ENCODE measurements around the gene PTPRJ.
"Not testable (repeated sequence)": the region's sequence is repeated elsewhere in the genome, so short reads cannot be mapped to it uniquely, and the experiment has no call there.

PTPRJ gene

DNA sequence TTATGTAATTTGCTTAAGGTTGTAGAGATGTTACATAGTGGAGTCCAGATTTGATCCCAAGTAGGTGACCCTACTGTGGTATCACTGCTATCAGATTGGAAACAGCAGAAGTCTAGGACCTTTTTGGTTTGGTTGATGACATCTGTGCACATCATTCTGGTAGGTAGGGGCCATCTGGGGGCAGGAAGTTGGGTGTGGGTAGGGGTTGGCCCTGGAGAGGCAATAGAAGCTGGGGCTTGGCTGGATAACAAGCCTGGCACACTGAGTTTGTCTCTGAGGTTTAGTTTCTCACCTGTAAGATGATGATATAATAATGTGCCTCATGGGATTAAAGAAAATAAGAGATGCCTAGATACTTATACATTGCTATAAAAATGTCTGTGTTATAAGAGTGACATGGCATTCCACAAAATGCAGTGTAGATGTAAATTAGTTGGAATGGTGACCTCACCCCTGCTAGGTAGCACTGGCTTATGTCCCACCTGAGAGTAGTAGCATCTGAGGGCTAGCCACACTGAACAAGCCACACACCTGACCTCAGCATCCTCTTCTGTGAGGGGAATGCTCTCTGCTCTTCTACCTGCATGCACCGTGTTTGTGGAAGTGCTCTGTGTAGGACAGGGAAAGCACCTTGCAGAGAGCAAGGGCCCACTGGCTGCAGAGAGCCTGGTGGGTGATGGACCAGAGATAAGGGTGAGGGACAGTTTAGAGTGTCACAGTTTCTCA lies 36.9 kb downstream of the PTPRJ start:
- no peak for DNase-seq

DNA sequence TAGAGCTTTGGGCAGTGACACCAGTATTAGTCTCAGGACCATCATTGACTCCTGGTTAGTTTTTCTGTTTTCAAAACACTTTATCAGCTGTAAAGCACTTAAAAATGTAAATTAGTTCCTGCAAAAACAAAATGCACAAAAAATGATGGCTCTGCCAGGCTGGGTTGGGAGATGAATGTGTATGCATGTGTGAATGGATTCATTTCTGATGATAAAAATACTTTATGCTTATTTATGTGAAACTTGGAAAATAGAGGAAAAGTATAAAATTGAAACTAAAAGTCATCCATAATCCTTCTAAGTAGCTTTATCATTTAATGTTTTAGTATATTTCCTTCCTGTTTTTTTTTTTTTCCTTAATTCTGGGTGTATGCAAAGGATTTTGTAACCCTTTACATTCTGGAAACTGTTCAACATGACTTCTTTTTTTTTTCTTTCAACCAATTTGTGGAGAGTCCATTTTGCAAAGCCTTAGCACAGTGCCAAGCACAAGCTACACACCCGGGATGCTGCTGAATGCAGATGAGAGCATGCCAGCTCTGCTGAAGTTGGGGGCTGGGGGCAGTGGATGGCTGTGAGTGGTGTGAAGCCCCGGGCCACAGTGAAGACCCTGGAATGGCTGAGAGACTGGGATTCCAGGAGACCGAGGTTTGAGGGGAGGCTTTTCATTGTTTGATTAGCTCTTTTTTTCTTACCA lies 37.6 kb downstream of the PTPRJ start:
- DNase-seq: no peak

DNA sequence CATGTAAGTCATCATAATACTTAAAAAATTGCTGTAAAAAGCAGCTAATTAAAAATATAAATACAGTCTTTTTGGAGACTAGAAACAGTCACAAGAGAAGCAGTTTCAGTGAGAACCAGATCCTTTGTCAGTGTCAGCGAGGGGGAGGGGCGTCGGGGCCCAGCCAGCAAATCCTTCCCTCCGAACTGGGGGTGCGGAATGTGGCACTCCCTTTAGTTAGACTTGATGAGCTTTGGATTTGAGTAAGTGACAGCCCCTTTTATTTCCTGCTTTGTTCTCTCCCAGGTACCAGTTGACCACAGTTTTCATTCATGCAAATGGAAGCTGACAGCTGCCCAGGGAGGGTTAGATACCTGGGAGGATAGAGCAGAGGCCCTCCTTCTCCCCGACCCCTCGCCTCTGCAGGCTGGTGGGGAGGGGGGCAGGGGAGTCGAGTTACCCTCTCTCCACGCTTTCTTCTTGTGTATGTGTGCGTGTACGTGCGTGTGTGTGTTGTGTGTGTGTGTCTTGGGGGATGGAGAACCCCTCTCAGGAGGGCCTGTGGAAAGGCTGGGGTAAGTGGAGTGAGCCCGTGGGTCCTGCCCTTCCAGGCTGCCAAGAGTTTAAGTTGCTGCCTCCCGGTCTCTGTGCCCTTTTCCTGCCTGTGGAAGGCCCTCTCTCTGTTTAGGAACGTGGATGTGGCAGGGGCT lies 38.3 kb downstream of the PTPRJ start:
- peak in 9 of 56 donors; percentile 10 to 59 (median 23) for DNase-seq

DNA sequence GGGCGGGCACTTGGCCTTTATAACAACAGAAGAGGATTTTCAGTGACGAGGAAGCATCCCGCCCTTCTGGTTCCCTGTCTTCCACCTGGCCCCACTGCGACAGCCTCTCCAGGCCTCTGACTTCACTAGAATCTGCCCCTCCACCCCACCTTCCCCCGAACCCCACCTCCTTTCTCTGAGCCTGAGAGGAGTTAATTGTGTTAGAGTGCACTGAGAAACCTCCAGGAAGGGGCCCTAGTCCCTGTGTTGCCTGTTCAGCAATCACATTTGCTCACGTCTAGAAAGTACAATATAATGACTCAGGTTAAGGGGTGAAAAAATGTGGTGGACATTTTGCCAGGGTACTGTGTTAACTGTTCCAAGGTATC lies 38.8 kb downstream of the PTPRJ start:
- no peak for DNase-seq

DNA sequence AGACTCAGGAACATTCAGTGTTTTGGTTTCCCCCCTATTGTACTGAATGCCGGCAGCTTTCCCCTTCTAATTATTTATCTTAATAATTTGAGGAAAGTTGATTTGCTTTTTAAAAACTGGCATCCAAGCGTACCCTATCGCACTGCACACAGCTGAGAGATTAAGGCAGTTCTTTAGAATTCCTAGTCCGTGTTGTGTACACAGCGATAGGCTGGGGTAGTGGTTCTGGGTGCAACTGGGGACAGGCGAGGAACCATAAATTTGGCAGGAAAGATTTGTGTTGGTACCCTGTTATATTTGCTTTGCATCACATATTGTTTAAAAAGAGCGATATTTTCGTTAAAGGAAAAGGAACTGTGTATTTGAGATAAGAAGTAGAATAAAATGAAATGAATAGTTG lies 39.2 kb downstream of the PTPRJ start:
- DNase-seq: no peak

DNA sequence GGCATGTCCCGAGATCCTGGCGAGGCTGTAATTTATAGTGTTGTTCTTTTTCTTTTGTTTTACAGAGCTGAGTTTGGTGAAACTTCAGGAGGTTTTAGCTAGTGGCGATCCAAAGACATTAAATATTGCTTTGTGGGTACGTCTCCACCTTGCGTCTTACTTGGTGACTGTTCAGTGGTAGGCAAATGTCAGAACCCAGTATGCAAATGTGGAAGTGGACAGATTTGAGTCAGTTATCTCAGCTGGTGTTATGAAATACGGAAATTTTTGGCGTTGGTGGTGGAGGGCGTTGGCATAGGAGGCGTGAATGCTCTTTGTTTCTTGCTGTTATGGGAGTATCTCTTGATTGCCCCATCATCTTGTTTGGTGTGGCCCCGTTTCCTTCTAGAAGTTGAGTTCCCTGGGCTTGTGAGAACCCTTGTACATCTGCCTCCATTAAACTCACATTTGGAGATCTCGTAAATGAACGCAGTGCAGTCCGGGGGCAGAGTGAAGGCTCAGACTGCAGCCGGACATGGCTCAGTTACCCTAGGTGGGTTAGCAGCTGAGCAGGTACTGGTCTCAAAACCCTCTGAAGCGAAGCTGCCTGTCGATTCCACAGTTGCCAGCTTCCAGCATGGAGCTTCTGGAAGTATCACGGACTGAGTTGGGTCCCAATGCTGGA lies 39.9 kb downstream of the PTPRJ start:
- DNase-seq: no peak

DNA sequence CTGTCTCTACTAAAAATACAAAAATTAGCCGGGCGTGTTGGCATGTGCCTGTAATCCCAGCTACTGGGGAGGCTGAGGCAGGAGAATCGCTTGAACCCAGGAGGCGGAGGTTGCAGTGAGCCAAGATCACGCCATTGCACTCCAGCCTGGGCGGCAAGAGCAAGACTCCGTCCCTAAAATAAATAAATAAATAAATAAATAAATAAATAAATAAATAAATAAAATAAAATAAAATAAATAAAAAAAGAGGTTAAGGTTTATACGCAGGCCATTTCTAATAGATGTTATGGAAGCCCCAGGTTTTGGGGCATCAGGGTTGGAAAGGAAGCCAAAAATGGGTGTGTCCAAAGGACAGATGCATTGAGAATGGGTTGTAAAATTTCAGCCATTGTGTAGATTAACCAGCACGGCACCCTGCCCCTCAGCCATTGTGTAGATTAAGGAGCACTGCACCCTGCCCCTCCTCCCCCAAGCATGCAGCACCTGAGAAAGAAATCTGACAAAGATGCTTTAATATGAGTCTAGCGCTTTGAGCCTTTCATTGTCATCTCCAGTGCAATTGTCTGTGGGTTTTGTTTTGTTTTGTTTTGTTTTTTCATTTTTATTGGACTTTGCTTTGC lies 41.0 kb downstream of the PTPRJ start:
- DNase-seq: not testable (repeated sequence)

DNA sequence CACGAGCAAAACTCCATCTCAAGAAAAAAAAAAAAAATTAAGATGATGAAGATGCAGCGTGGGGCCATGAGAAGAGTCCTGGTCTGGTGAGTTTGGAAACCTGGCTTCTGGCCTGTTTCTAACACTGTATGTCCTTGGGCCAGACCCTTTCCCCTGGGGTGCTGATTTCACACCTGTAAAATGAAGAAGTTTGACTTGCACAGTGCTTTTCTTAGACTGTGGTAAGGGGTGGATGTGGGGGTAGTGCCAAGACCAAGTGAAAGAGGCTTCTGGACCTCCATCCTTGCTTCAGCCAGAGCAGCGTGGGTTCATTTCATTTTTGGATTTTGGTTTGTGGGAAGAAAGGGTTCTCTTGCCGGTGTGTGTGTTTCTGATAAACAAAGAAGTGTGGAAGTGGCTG lies 42.1 kb downstream of the PTPRJ start:
- DNase-seq: no peak

DNA sequence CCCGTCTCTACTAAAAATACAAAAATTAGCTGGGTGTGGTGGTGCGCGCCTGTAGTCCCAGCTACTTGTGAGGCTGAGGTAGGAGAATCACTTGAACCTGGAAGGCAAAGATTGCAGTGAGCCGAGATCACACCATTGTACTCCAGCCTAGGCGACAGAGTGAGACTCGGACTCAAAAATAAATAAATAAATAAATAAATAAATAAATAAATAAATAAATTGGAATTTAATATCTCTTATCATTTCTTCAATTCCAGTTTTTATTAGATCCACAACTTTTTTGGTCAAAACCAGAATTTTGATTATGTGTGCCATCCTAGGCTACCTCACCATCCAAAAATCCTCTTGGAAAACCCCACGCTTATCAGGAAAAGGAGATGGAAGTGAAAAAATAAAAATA lies 43.2 kb downstream of the PTPRJ start:
- not testable (repeated sequence) for DNase-seq

DNA sequence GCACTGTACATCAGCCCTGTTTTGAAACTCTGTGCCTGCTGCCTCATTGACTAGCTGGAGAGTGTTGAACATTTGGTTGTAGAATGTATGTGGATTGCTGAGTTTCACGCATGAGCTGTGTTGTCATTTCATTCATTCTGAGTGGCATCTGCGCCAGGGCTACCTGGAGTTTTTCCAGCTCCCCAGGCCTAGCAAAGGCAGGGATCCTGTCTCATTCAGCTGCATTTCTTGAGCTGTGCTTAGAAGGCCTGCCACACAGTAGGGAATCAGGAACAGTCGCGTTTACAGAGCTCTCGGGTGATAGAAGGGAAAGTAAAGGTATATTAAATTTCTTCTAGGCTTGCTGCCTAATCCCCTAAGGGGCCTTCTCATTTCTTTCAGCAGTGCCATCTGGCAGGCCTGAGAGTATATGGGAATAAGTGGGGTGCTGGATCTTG lies 44.3 kb downstream of the PTPRJ start:
- peak in 3 of 56 donors; percentile 13 to 31 (median 26) for DNase-seq

DNA sequence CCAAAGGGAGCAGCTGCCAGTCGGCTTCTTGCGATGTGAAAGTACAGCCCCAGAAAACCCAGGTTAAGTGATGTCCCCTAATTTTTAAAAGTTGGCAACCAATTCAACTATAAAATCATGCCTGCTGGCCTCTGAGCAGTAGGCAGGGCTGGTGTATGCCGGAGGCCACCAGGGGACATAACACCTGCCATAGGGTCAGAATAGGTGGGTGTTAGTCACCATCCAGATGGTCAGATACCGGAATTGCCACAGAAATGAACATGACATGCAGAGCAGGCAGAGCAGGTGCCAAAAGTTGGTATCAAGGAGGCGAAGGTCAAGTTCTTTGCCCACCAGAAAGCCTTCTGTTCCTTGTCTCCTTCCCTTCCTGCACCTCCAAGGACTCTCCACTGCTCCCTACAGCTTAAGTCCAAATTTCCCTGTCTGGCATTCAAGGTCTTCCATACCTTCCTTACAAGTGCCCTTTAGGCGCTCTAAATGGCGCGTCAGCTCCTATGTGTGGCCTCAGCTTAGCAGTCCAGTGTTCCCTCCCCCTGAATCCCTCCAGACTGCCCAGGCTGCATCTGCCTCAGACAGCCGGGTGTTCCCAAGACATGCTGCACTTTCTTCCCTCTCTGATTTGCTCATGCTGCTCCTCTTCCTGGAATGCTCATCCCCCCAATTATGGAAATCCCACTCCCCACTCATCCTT lies 45.1 kb downstream of the PTPRJ start:
- DNase-seq: no peak

DNA sequence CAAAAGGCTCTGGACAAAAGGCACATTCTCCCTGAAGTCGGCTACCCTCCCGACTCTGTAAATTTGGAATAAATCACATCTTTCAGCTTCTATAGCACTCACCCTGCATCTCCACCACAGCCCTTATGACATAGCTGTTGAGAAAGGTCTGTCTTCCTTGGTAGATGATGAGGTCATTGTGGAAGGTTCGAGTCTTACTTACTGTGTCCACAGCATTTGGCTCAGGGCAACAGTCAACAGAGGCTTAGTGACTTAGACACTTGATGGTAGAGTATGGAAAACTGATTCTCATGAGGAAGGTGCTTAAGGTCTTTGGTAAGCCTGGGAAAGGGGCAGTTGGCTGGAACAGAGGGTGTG lies 45.6 kb downstream of the PTPRJ start:
- no peak for DNase-seq

DNA sequence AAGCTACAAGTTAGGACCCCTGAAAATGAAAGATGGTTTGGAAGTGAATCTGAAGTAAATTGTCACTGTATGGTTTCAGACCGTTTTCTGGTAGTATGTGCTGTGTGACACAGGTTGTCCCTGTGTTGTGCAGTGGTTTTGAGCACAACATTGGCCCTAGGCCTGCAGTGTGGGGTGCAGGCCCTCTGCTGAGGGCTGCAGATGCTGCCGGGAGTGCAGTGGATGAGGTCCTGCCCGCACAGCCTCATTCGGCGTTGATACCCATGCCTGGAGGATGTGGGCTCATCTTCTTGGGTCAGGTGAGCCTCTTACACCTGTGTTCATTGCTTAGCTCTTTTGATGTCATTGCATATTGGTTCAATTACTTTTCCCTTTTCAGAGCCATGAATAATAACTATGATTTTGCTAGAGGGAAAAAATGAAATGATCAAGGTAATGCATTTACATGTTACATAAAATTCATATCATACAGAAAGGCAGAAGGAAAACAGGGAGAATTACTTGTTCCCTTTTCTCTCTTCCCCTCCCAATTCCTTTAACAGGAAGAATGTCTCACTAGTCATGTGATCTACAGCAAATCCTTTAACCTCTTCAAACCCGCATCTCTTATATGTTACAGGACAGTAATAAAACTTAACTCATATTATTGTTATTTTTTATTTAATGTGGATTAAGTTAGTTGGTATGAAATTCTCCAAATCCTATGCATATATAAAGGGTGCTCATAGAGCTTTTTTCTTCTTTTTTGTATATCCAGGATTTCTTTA lies 48.7 kb downstream of the PTPRJ start:
- DNase-seq: peak in 2 of 56 donors; percentile 13

DNA sequence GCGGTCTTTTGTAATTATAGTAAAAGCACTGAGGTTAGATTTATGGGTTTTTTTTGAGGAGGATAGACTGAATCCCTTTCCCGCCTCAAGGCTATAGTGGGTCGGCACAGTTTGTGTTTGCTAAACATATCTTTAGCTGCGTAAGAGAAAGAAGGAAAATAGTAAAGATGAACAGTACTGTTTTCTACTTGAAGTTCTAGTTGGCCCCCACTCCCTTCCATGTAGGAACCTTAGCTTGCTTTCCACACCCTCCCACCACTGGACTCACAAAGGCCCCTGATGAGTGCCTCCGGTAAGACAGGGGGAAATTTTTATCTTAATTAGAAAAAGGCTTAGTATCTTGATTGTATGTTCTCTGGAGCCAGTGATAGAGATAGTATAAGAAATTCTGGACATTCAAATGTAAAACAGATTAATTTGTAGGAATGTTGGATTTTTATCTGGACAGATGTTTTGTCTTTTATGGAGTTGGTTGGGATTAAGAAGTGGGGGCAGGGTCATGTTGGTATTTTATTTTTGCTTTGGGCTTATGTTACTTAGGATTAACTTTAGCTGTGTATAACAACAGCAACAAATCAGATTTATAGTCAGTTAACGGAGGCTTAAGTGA lies 49.4 kb downstream of the PTPRJ start:
- DNase-seq: no peak

DNA sequence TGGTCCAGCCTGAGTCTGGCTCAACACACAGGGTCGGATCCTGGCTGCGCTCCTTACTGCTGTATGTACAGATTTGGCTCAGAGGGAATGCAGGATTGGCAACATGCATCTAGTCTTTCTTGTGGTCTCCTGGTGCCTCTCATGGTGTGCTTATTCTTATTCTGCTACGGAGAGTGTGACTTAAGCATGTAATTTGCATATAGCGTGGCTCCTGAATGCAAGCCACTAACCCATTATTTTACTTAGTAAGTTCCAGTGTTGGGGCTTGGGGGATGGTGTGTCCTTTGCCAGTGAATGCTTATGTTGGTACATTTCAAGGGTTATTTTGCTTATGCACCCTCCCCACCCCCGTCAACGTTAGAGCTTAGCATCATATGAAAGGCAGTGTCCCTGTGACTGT lies 51.2 kb downstream of the PTPRJ start:
- DNase-seq: no peak

DNA sequence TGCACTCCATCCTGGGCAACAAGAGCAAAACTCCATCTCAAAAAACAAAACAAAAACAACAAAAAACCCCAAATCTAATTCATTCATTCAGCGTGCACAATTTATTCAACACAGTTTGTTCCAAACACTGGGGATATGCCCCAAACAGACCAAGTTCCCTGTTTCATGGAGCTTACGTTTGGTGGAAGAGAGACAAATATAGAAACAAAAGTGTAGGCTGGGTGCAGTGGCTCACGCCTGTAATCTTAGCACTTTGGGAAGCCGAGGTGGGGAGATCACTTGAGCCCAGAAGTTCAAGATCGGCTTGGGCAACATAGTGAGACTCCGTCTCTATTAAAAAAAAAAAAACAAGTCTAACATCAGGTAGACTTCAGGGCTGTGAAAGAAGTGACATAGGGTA lies 52.4 kb downstream of the PTPRJ start:
- DNase-seq: no peak

DNA sequence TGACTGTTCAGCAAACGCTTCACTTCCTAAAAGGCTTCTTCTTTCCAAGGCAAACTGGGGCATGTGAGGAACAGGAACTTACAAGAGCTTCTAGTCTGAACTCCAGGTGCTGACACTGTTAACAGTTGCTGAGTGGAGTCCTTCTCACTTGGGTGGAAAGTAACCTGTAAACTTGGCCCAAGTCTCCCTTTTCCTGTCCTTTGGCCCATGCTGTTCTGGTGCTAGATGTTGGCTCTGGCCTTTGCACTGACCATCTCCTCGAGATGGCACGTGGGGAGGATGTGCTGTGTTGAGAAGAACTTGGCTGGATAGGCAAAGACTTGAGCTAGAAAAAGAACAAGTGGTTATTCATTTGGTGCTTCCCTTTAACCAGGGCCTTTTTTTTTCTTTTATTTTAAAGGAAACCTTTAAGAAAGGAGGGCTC lies 53.6 kb downstream of the PTPRJ start:
- DNase-seq: peak in 2 of 56 donors; percentile 22 to 31

DNA sequence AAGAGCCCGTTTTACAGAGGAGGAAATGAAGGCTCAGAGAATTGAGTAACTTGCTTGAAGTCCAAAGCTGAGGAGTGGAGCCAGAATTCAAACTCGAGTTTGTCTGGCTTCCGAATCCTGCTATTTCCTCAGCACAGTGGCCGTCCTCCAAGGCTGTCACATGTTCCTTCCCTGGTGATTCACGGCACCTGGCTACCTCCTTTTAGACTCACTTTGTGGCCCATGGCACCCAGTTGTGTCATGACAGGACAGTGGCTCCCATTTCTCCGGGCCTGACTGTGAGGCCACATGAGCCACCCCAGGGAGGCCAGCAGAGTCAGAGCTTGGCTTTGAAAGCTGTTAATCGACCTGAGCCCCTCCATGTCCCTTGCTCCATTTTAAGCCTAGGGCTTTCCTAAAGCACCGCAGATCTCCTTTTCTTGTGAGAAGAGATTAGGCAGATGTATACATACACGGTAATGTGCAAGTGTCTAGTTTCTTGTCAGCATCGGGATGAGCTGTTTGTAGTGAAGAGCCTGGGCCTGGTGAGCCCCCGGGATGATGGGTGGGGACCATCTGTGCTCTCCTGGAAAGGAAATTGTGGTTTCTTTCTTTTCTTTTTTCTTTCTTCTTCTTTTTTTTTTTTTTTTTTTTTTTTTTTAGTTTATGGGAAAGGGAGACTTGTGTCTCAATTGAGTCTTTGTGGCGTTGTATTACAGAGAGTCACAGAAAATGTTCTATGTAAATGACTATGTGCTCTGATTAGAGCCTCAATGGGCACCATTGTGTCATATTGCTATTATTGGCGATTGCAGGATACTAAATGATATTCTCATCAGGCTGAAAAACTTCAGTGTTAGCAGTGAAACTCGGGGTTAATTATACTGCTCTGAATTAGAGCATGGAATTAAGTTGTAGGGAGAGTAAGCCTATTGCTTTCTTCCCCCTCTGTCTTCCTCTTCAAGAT lies 54.8 kb downstream of the PTPRJ start:
- DNase-seq: peak in 23 of 56 donors; percentile 19 to 71 (median 43)
